ENCODE measurements around the gene ATG7.

ATG7 gene

GRCh38 chr3:11226042-11226370 lies 46.2 kb upstream of the ATG7 start:
- DNase-seq (ENCODE audit: low read depth in 1 of 2, low spot score in 1 of 2), result no peak
- TF ChIP-seq CTCF (IDR thresholded peaks at IDR 0.05; ENCODE audit: insufficient read depth, low read length), result no peak
- TF ChIP-seq GABPA (IDR thresholded peaks at IDR 0.05; ENCODE audit: low read depth), result no peak
- TF ChIP-seq REST (IDR thresholded peaks at IDR 0.05; ENCODE audit: insufficient replicate concordance, low read depth), result no peak
- no peak for TF ChIP-seq POLR2AphosphoS5 (IDR thresholded peaks at IDR 0.05; ENCODE audit: low read depth)
- TF ChIP-seq SPI1 (IDR thresholded peaks at IDR 0.05; ENCODE audit: borderline replicate concordance, low read depth), result no peak
- Histone ChIP-seq H3K27me3 (ENCODE audit: insufficient read depth, poor library complexity, severe bottlenecking) (no peaks in the 10 kb centered on the region), H3K4me3 (replicated peaks; ENCODE audit: insufficient read depth, low read length) (peak overlapping the region; percentile 52), H3K27ac (replicated peaks) (peak overlapping the region; percentile 63)

GRCh38 chr3:11228041-11228440 lies 44.2 kb upstream of the ATG7 start:
- no peak overlapping the region for H3K4me3 ChIP-seq (replicated peaks; ENCODE audit: insufficient read depth, low read length)
- TF ChIP-seq GABPA (IDR thresholded peaks at IDR 0.05; ENCODE audit: low read depth), result no peak
- TF ChIP-seq POLR2AphosphoS5 (IDR thresholded peaks at IDR 0.05; ENCODE audit: low read depth), result no peak
- no peak for TF ChIP-seq REST (IDR thresholded peaks at IDR 0.05; ENCODE audit: insufficient replicate concordance, low read depth)
- TF ChIP-seq SPI1 (IDR thresholded peaks at IDR 0.05; ENCODE audit: borderline replicate concordance, low read depth), result no peak
- TF ChIP-seq CTCF (IDR thresholded peaks at IDR 0.05; ENCODE audit: insufficient read depth, low read length), result no peak
- H3K27ac ChIP-seq (replicated peaks), result no peak overlapping the region
- no peaks in the 10 kb centered on the region for H3K27me3 ChIP-seq (ENCODE audit: insufficient read depth, poor library complexity, severe bottlenecking)
- DNase-seq (ENCODE audit: low read depth in 1 of 2, low spot score in 1 of 2), result no peak

GRCh38 chr3:11230125-11230524 lies 42.1 kb upstream of the ATG7 start:
- no peak overlapping the region for H3K4me3 ChIP-seq (replicated peaks; ENCODE audit: insufficient read depth, low read length)
- DNase-seq (ENCODE audit: low read depth in 1 of 2, low spot score in 1 of 2), result no peak
- H3K27me3 ChIP-seq (ENCODE audit: insufficient read depth, poor library complexity, severe bottlenecking), result no peaks in the 10 kb centered on the region
- TF ChIP-seq GABPA (IDR thresholded peaks at IDR 0.05; ENCODE audit: low read depth) (no peak), REST (IDR thresholded peaks at IDR 0.05; ENCODE audit: insufficient replicate concordance, low read depth) (no peak), SPI1 (IDR thresholded peaks at IDR 0.05; ENCODE audit: borderline replicate concordance, low read depth) (no peak), POLR2AphosphoS5 (IDR thresholded peaks at IDR 0.05; ENCODE audit: low read depth) (no peak), CTCF (IDR thresholded peaks at IDR 0.05; ENCODE audit: insufficient read depth, low read length) (no peak)
- no peak overlapping the region for H3K27ac ChIP-seq (replicated peaks)

All from HL-60 (cell line).